Measurements from ENCODE around the gene FBH1. TPM values are rescaled to one million over a fixed set of nuclear protein-coding genes. Genes with fewer than 3 reads are reported as not detected.

FBH1 gene
- total RNA-seq, 6 experiments from 2014 or later, result 30.8 to 38.6 (median 35.8) TPM

GRCh38 chr10:5983774-5984173, 93.7 kb downstream of the FBH1 start:
- H3K4me1 ChIP-seq, result peaks cover 0 to under 1% (median 0%) of the 10 kb centered on the region in 4 donors
- H3K27ac ChIP-seq, result no peak overlapping the region
- no peaks in the 10 kb centered on the region for H3K27me3 ChIP-seq
- TF ChIP-seq, protein P1, sequence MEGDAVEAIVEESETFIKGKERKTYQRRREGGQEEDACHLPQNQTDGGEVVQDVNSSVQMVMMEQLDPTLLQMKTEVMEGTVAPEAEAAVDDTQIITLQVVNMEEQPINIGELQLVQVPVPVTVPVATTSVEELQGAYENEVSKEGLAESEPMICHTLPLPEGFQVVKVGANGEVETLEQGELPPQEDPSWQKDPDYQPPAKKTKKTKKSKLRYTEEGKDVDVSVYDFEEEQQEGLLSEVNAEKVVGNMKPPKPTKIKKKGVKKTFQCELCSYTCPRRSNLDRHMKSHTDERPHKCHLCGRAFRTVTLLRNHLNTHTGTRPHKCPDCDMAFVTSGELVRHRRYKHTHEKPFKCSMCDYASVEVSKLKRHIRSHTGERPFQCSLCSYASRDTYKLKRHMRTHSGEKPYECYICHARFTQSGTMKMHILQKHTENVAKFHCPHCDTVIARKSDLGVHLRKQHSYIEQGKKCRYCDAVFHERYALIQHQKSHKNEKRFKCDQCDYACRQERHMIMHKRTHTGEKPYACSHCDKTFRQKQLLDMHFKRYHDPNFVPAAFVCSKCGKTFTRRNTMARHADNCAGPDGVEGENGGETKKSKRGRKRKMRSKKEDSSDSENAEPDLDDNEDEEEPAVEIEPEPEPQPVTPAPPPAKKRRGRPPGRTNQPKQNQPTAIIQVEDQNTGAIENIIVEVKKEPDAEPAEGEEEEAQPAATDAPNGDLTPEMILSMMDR (IDR thresholded peaks at IDR 0.05), result no peak
- TF ChIP-seq POLR2A (IDR thresholded peaks at IDR 0.05), result no peak
- H3K9me3 ChIP-seq, result no peaks in the 10 kb centered on the region
- intact Hi-C loops (cut with DNase I), result no loop called here
- H3K36me3 ChIP-seq, result no peaks in the 10 kb centered on the region
- ATAC-seq (no peak), DNase-seq (peak in 1 of 3 donors; percentile 19)
- WGBS (ENCODE audit: insufficient coverage, low coverage, low lambda C conversion rate, missing lambda C conversion rate), result 76% methylated on average over 7 of the region's 9 CpGs
- H3K4me3 ChIP-seq, result no peak overlapping the region

GRCh38 chr10:5985029-5985428, 95.0 kb downstream of the FBH1 start:
- no peaks in the 10 kb centered on the region for H3K36me3 ChIP-seq
- peak in 1 of 3 donors; percentile 33 for DNase-seq
- no peak overlapping the region for H3K4me3 ChIP-seq
- intact Hi-C loops (cut with DNase I), result no loop called here
- H3K9me3 ChIP-seq, result no peaks in the 10 kb centered on the region
- WGBS (ENCODE audit: insufficient coverage, low coverage, low lambda C conversion rate, missing lambda C conversion rate), result 90% methylated on average over 3 of the region's 5 CpGs
- TF ChIP-seq, protein P1 (IDR thresholded peaks at IDR 0.05), result no peak
- no peak for TF ChIP-seq POLR2A (IDR thresholded peaks at IDR 0.05)
- ATAC-seq, result no peak
- H3K27me3 ChIP-seq, result no peaks in the 10 kb centered on the region
- no peaks in the 10 kb centered on the region for H3K4me1 ChIP-seq
- H3K27ac ChIP-seq, result no peak overlapping the region

Other genes with a start within 250 kb of the FBH1 start
- gene ASB13, start 223.6 kb upstream of the FBH1 start, total RNA-seq, result 100 to 1,000 TPM in 1 of 6 experiments, 10 to 100 TPM in 5; 19.7 to 117 (median 64.7) TPM
- 10 to 100 TPM; 19.7 to 53.4 (median 29.6) TPM for gene TASOR2, start 205.4 kb upstream of the FBH1 start, total RNA-seq
- 100 to 1,000 TPM; 116 to 228 (median 128) TPM for gene GDI2, start 76.8 kb upstream of the FBH1 start, total RNA-seq
- 1 to 10 TPM; 1.8 to 6.1 (median 4.1) TPM for gene ANKRD16, start 350 bp upstream of the FBH1 start, total RNA-seq
- gene IL15RA, start 87.3 kb downstream of the FBH1 start, total RNA-seq, result 10 to 100 TPM in 4 of 6 experiments, 1 to 10 TPM in 2; 6.2 to 42.7 (median 13.3) TPM
- 1 to 10 TPM in 2 of 6 experiments, under 1 TPM in 2, not detected in 2; 0.22 to 3.1 (median 0.97) TPM for gene IL2RA, start 172.1 kb downstream of the FBH1 start, total RNA-seq
- 10 to 100 TPM; 11.9 to 40.6 (median 28.1) TPM for gene RBM17, start 198.8 kb downstream of the FBH1 start, total RNA-seq

Data from right lobe of liver (tissue), 6 donors.